Stimulated activated CD4-positive, alpha-beta T cell treated with anti-CD3 and anti-CD28 coated beads, Interleukin-12 subunit alpha, Interleukin-12 subunit beta, amount 100 ng/mL, for 48 hours (primary cell): ENCODE results near the gene SIM2.

ENCODE experiments used
- DNase-seq, 3 donors: peaks; one replicate each; pipeline ENCODE4 v3.0.0-alpha.2; 2020; ENCODE audit warnings: low read depth in 2 of 3, low spot score in 1 of 3

Gene SIM2

GRCh38 chr21:36686955-36687354 is 12.0 kb upstream of the SIM2 start:
- DNase-seq, result no peak

GRCh38 chr21:36688324-36688723 is 10.6 kb upstream of the SIM2 start:
- no peak for DNase-seq

GRCh38 chr21:36689324-36689723 is 9.6 kb upstream of the SIM2 start:
- DNase-seq, result no peak

- DNase-seq, result no peak
These were observed 8.0 kb upstream of the SIM2 start for GRCh38 chr21:36690628-36691554.

GRCh38 chr21:36691555-36692041 is 7.3 kb upstream of the SIM2 start:
- no peak for DNase-seq

GRCh38 chr21:36692114-36692834 is 6.6 kb upstream of the SIM2 start:
- no peak for DNase-seq

- no peak for DNase-seq
These were observed 6.0 kb upstream of the SIM2 start for GRCh38 chr21:36692835-36693488.

- no peak for DNase-seq
These were observed 5.4 kb upstream of the SIM2 start for GRCh38 chr21:36693489-36694030.

GRCh38 chr21:36694031-36694515 is 4.8 kb upstream of the SIM2 start:
- no peak for DNase-seq

GRCh38 chr21:36694593-36695282 is 4.2 kb upstream of the SIM2 start:
- DNase-seq, result no peak

- DNase-seq, result no peak
These were observed 3.7 kb upstream of the SIM2 start for GRCh38 chr21:36695283-36695634.

GRCh38 chr21:36695671-36696389 is 3.1 kb upstream of the SIM2 start:
- no peak for DNase-seq

- DNase-seq, result no peak
These were observed 2.4 kb upstream of the SIM2 start for GRCh38 chr21:36696390-36697059.

- no peak for DNase-seq
These were observed 1.7 kb upstream of the SIM2 start for GRCh38 chr21:36697060-36697850.

GRCh38 chr21:36697851-36698384 is 997 bp upstream of the SIM2 start:
- no peak for DNase-seq

GRCh38 chr21:36698385-36698980 is 432 bp upstream of the SIM2 start:
- DNase-seq, result no peak

- DNase-seq, result no peak
These were observed 805 bp downstream of the SIM2 start for GRCh38 chr21:36699546-36700294.
